ENCODE measurements around the gene PUSL1. TPM values are rescaled to one million over a fixed set of nuclear protein-coding genes. Genes with fewer than 3 reads are reported as not detected.

Gene PUSL1
- total RNA-seq, 2 donors from 2014 or later: 21.7 to 23.8 TPM

GRCh38 chr1:1310476-1311053, 2.2 kb downstream of the PUSL1 start:
- Histone ChIP-seq H3K4me1 (ENCODE audit: control insufficient read depth, insufficient read depth, low read length) (peaks cover 11% of the 10 kb centered on the region), H3K27ac (ENCODE audit: low read depth, low read length) (no peak overlapping the region), H3K27me3 (ENCODE audit: control insufficient read depth, insufficient read depth, low read length, poor library complexity, severe bottlenecking) (no peaks in the 10 kb centered on the region), H3K36me3 (ENCODE audit: control insufficient read depth, insufficient read depth, low read length) (peaks cover 36% of the 10 kb centered on the region), H3K4me3 (ENCODE audit: low read length) (no peak overlapping the region), H3K9ac (ENCODE audit: extremely low read depth, low read length, poor library complexity, severe bottlenecking) (no peak overlapping the region), H3K9me3 (ENCODE audit: control insufficient read depth, low read length) (no peaks in the 10 kb centered on the region)
- Mint-ChIP-seq H3K9me3 (no peaks in the 10 kb centered on the region), H3K4me1 (peaks cover 13% of the 10 kb centered on the region), H3K27ac (no peak overlapping the region), H3K27me3 (ENCODE audit: insufficient read depth) (no peaks in the 10 kb centered on the region), H3K4me3 (no peak overlapping the region), H3K36me3 (ENCODE audit: low read depth) (peaks cover 11% of the 10 kb centered on the region)
- 94 to 95% methylated on average over 14 to 21 of the region's 21 CpGs for WGBS, 2 experiments (ENCODE audit: insufficient coverage in 1 of 2, insufficient read length in 1 of 2)
- DNase-seq: no peak
- no peak for TF ChIP-seq CTCF (conservative IDR thresholded peaks at IDR 0.05)

GRCh38 chr1:1311107-1312104, 3.0 kb downstream of the PUSL1 start:
- no peak overlapping the region for H3K9ac ChIP-seq (ENCODE audit: extremely low read depth, low read length, poor library complexity, severe bottlenecking)
- no peak for TF ChIP-seq CTCF (conservative IDR thresholded peaks at IDR 0.05)
- H3K27ac ChIP-seq (ENCODE audit: low read depth, low read length): no peak overlapping the region
- Mint-ChIP-seq H3K4me3 (no peak overlapping the region), H3K27ac (no peak overlapping the region), H3K4me1 (peaks cover 11% of the 10 kb centered on the region), H3K9me3 (no peaks in the 10 kb centered on the region), H3K36me3 (ENCODE audit: low read depth) (peaks cover 16% of the 10 kb centered on the region), H3K27me3 (ENCODE audit: insufficient read depth) (no peaks in the 10 kb centered on the region)
- H3K27me3 ChIP-seq (ENCODE audit: control insufficient read depth, insufficient read depth, low read length, poor library complexity, severe bottlenecking): no peaks in the 10 kb centered on the region
- peaks cover 36% of the 10 kb centered on the region for H3K36me3 ChIP-seq (ENCODE audit: control insufficient read depth, insufficient read depth, low read length)
- peaks cover 4% of the 10 kb centered on the region for H3K4me1 ChIP-seq (ENCODE audit: control insufficient read depth, insufficient read depth, low read length)
- H3K4me3 ChIP-seq (ENCODE audit: low read length): no peak overlapping the region
- WGBS, 2 experiments (ENCODE audit: insufficient coverage in 1 of 2, insufficient read length in 1 of 2): 94 to 98% methylated on average over 15 to 22 of the region's 22 CpGs
- no peak for DNase-seq
- no peaks in the 10 kb centered on the region for H3K9me3 ChIP-seq (ENCODE audit: control insufficient read depth, low read length)

- Histone ChIP-seq H3K9me3 (ENCODE audit: control insufficient read depth, low read length) (no peaks in the 10 kb centered on the region), H3K4me1 (ENCODE audit: control insufficient read depth, insufficient read depth, low read length) (no peaks in the 10 kb centered on the region), H3K4me3 (ENCODE audit: low read length) (no peak overlapping the region), H3K9ac (ENCODE audit: extremely low read depth, low read length, poor library complexity, severe bottlenecking) (no peak overlapping the region), H3K27ac (ENCODE audit: low read depth, low read length) (no peak overlapping the region), H3K36me3 (ENCODE audit: control insufficient read depth, insufficient read depth, low read length) (peaks cover 43% of the 10 kb centered on the region), H3K27me3 (ENCODE audit: control insufficient read depth, insufficient read depth, low read length, poor library complexity, severe bottlenecking) (no peaks in the 10 kb centered on the region)
- no peak for DNase-seq
- WGBS, 2 experiments (ENCODE audit: insufficient coverage in 1 of 2, insufficient read length in 1 of 2): 94 to 98% methylated on average over 41 to 49 of the region's 49 CpGs
- Mint-ChIP-seq H3K36me3 (ENCODE audit: low read depth) (peaks cover 21% of the 10 kb centered on the region), H3K4me1 (peaks cover 3% of the 10 kb centered on the region), H3K9me3 (no peaks in the 10 kb centered on the region), H3K4me3 (no peak overlapping the region), H3K27ac (no peak overlapping the region), H3K27me3 (ENCODE audit: insufficient read depth) (no peaks in the 10 kb centered on the region)
- TF ChIP-seq CTCF (conservative IDR thresholded peaks at IDR 0.05): no peak
These were observed 4.3 kb downstream of the PUSL1 start for GRCh38 chr1:1312450-1313314.
